ENCODE measurements around the gene SGCE. TPM values are rescaled to one million over a fixed set of nuclear protein-coding genes. Genes with fewer than 3 reads are reported as not detected.

The SGCE gene
- total and polyA plus RNA-seq, 10 of the 15 experiments (the other 5 are each of a cell fraction or from before 2014, with no cell fraction given) = 30.5 to 80.1 (median 49.2) TPM

- WGBS (ENCODE audit: insufficient coverage, insufficient replicate concordance, low lambda C conversion rate, missing lambda C conversion rate) = 96% methylated on average over 3 of the region's 3 CpGs
- TF ChIP-seq E2F4 (IDR thresholded peaks at IDR 0.05; ENCODE audit: low read depth, low read length) (no peak), LARP7 (IDR thresholded peaks at IDR 0.05) (no peak), ESRRA (IDR thresholded peaks at IDR 0.05; ENCODE audit: low read length) (no peak), REST (IDR thresholded peaks at IDR 0.05; ENCODE audit: low read depth, low read length) (no peak), JUNB (IDR thresholded peaks at IDR 0.05) (no peak), HCFC1 (IDR thresholded peaks at IDR 0.05; ENCODE audit: low read length) (no peak)
- CTCF ChIA-PET = no interaction called here
- Histone ChIP-seq H3K4me3 (no peak overlapping the region), H3K79me2 (ENCODE audit: control insufficient read depth, insufficient read depth, low read length) (no peaks in the 10 kb centered on the region), H3K9ac (ENCODE audit: control insufficient read depth, insufficient read depth, low read length) (no peak overlapping the region), H3K27ac (ENCODE audit: control insufficient read depth, insufficient read depth) (no peak overlapping the region), H4K20me1 (ENCODE audit: control insufficient read depth, insufficient read depth) (no peaks in the 10 kb centered on the region), H3K9me3 (replicated peaks; ENCODE audit: control insufficient read depth, insufficient read depth, low read length) (no peaks in the 10 kb centered on the region), H3K27me3 (replicated peaks in 1 of 2; ENCODE audit: control insufficient read depth in 2 of 2, insufficient read depth in 2 of 2, low read length in 1 of 2) (no peaks in the 10 kb centered on the region), H3K4me1 (ENCODE audit: control insufficient read depth, insufficient read depth, low read length) (peaks cover 8% of the 10 kb centered on the region), H2AFZ (ENCODE audit: control insufficient read depth, low read depth, low read length) (no peak overlapping the region), H3K36me3 (ENCODE audit: control insufficient read depth in 2 of 2, insufficient read depth in 2 of 2, low read length in 1 of 2) (no peaks in the 10 kb centered on the region), H3K4me2 (ENCODE audit: control insufficient read depth, insufficient read depth) (no peak overlapping the region)
- BruUV-seq (replicated peaks) = no TSS peak
- ATAC-seq (no peak), FAIRE-seq (no peak), DNase-seq (ENCODE audit: low read depth, low spot score) (no peak)
- POLR2A ChIA-PET = no interaction called here
- RAD21 ChIA-PET (ENCODE audit: unreplicated experiment) = no interaction called here
- intact Hi-C loops (cut with micrococcal nuclease; ENCODE audit: unreplicated experiment) = no loop called here
- SMC1A ChIA-PET (ENCODE audit: uncharacterized antibody, unreplicated experiment) = interaction anchor here (1.1 kb wide), 1 partner anchor 31 kb away, joined by 3 read pairs; no protein-coding TSS in a partner anchor
- in situ Hi-C loops (cut with MboI) = no loop called here
Measured at GRCh38 chr7:94616855-94617254, 39.1 kb downstream of the SGCE start.

All from GM12878 (cell line).